Osteoblast (primary cell): ENCODE data around the gene ANXA8. TPM values are rescaled to one million over a fixed set of nuclear protein-coding genes. Genes with fewer than 3 reads are reported as not detected.

Source experiments
- DNase-seq: peaks from one replicate; pipeline ENCODE4 v3.0.0; 2011; ENCODE audit warnings: low spot score, mixed read lengths; ENCODE audit not compliant: insufficient read length; ENCODE audit errors: missing footprints
- H2AFZ ChIP-seq: 2 replicates; pipeline ENCODE4 v1.6.0; 2011; ENCODE audit warnings: mild to moderate bottlenecking, low read length
- H3K27ac ChIP-seq: 2 replicates; pipeline ENCODE4 v1.5.1; 2011; ENCODE audit warnings: mild to moderate bottlenecking, low read depth, low read length, moderate library complexity
- H3K27me3 ChIP-seq: 2 replicates; pipeline ENCODE4 v1.6.0; 2012; ENCODE audit warnings: mild to moderate bottlenecking, control low read depth, inconsistent platforms, low read length, moderate library complexity; ENCODE audit not compliant: insufficient read depth
- H3K36me3 ChIP-seq: 2 replicates; pipeline ENCODE4 v1.5.1; 2011; ENCODE audit warnings: mild to moderate bottlenecking, low read length, control low read depth, moderate library complexity; ENCODE audit not compliant: insufficient read depth
- H3K4me1 ChIP-seq: 2 replicates; pipeline ENCODE4 v1.5.1; 2011; ENCODE audit warnings: mild to moderate bottlenecking, low read length, control low read depth, moderate library complexity; ENCODE audit not compliant: insufficient read depth
- H3K4me2 ChIP-seq: 2 replicates; pipeline ENCODE4 v1.6.0; 2011; ENCODE audit warnings: mild to moderate bottlenecking, low read length; ENCODE audit not compliant: insufficient read depth
- H3K4me3 ChIP-seq: fragments of 200-600 bp; sonication (generic); 3 replicates; pipeline ENCODE4 v1.5.1; 2012; ENCODE audit warnings: mild to moderate bottlenecking, low read length, inconsistent platforms; ENCODE audit not compliant: insufficient read depth
- H3K79me2 ChIP-seq: 2 replicates; pipeline ENCODE4 v1.6.0; 2012; ENCODE audit warnings: mild to moderate bottlenecking, low read length, control low read depth, inconsistent platforms; ENCODE audit not compliant: insufficient read depth
- H3K9me3 ChIP-seq: 2 replicates; pipeline ENCODE4 v1.5.1; 2011; ENCODE audit warnings: low read depth, low read length, control low read depth
- H4K20me1 ChIP-seq: 2 replicates; pipeline ENCODE4 v1.6.0; 2012; ENCODE audit warnings: mild to moderate bottlenecking, low read length, control low read depth; ENCODE audit not compliant: insufficient read depth
- small RNA-seq: library from RNA; depleted of rRNA; stranded (forward); fragments of <200 nt; gene quantifications from one replicate; pipeline ENCODE3, GENCODE V24; 2012
- total RNA-seq: library from RNA; depleted of rRNA; stranded (reverse); fragments of >200 nt; gene quantifications from 2 replicates; pipeline ENCODE4 v1.2.3, GENCODE V29; 2012
- TF ChIP-seq, protein P1 (sequence below): IDR thresholded peaks from 2 replicates; pipeline ENCODE4 v1.5.1; 2011; ENCODE audit warnings: mild to moderate bottlenecking, low read depth, low read length, moderate library complexity; ENCODE audit errors: extremely low read depth

ANXA8 gene
- total RNA-seq, 1 donor: 0.72 TPM

DNA sequence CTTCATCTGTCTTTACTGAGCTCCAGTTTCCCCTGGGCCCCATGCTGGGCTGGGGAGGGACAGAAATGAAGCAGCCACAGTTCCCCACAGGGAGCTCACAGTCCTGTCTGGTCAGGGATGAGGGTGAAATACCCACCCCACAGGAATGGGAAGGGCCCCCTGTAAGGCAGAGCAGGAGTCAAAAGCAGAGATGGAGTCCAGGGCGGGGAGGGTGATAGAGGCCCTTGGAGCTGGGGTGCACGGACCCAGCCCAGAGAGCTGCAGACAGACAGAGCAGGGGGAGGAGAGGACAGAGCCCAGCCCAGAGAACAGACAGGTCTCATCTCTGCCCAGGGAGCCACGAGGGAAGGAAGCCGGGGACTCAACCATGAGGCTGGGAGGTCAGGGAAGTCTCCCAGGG lies 64.9 kb downstream of the ANXA8 start:
- no peaks in the 10 kb centered on the region for H3K9me3 ChIP-seq

DNA sequence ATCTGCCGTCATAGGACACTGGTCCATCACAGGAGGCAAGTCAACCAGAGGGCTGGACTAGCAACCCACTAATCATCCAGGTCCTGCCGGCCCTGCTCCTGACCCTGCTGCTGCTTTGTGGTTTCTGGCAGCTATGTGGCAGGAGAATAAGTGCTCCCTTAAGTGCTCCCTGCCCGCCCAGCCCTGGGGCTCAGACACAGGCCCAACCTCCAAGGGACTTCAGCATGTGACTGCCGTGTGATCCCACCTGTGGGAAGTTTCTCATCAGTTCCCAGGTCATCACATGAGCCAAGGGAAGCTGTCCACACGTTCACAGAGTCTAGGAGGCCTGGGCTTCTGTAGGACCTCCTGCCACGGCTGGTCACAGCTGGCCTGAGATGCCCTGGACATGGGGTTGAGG lies 65.6 kb downstream of the ANXA8 start:
- Histone ChIP-seq H3K4me1 (peaks cover 11% of the 10 kb centered on the region), H3K4me2 (no peak overlapping the region), H4K20me1 (no peaks in the 10 kb centered on the region), H3K36me3 (no peaks in the 10 kb centered on the region), H2AFZ (no peak overlapping the region), H3K79me2 (no peaks in the 10 kb centered on the region), H3K27me3 (no peaks in the 10 kb centered on the region), H3K4me3 (no peak overlapping the region), H3K27ac (no peak overlapping the region), H3K9me3 (no peaks in the 10 kb centered on the region)
- no peak for DNase-seq
- TF ChIP-seq, protein P1, sequence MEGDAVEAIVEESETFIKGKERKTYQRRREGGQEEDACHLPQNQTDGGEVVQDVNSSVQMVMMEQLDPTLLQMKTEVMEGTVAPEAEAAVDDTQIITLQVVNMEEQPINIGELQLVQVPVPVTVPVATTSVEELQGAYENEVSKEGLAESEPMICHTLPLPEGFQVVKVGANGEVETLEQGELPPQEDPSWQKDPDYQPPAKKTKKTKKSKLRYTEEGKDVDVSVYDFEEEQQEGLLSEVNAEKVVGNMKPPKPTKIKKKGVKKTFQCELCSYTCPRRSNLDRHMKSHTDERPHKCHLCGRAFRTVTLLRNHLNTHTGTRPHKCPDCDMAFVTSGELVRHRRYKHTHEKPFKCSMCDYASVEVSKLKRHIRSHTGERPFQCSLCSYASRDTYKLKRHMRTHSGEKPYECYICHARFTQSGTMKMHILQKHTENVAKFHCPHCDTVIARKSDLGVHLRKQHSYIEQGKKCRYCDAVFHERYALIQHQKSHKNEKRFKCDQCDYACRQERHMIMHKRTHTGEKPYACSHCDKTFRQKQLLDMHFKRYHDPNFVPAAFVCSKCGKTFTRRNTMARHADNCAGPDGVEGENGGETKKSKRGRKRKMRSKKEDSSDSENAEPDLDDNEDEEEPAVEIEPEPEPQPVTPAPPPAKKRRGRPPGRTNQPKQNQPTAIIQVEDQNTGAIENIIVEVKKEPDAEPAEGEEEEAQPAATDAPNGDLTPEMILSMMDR: no peak

More for the DNA sequence above, 64.9 kb downstream of the ANXA8 start:
- Histone ChIP-seq H3K27ac (no peak overlapping the region), H3K4me3 (no peak overlapping the region), H3K36me3 (no peaks in the 10 kb centered on the region), H4K20me1 (no peaks in the 10 kb centered on the region), H3K4me2 (no peak overlapping the region), H3K79me2 (no peaks in the 10 kb centered on the region), H2AFZ (no peak overlapping the region), H3K27me3 (no peaks in the 10 kb centered on the region), H3K4me1 (peaks cover 11% of the 10 kb centered on the region)
- TF ChIP-seq, protein P1: no peak
- no peak for DNase-seq

Small RNAs within 50 kb of the gene (small RNA-seq; reads per million reads assigned to genes)
- gene AL591684.3 (not detected), gene RNA5SP312 (not detected)

Other genes with a start within 250 kb of the ANXA8 start
- under 0.01 TPM in 2 replicates for gene GDF10, start 183.9 kb downstream of the ANXA8 start, total RNA-seq
- not detected in 2 replicates for gene GDF2, start 161.7 kb downstream of the ANXA8 start, total RNA-seq
- not detected in 2 replicates for gene RBP3, start 135.8 kb downstream of the ANXA8 start, total RNA-seq
- under 0.01 and 0.29 TPM in 2 replicates for gene ZNF488, start 99.8 kb downstream of the ANXA8 start, total RNA-seq
- not detected in 2 replicates for gene FAM25G, start 7.6 kb upstream of the ANXA8 start, total RNA-seq
- 6.2 and 8.3 TPM in 2 replicates for gene AGAP9, start 39.5 kb upstream of the ANXA8 start, total RNA-seq